IMR-90 (cell line): ENCODE results near the gene RB1. TPM values are rescaled to one million over a fixed set of nuclear protein-coding genes. Genes with fewer than 3 reads are reported as not detected.

Experiments used
- ATAC-seq: fragments of 200-7000 bp; cut with Tn5 transposase; 2 replicates; pipeline ENCODE4 v1.9.1; 2020; ENCODE audit warnings: low read depth, mild to moderate bottlenecking, moderate library complexity
- BruUV-seq: library from RNA; stranded (reverse); fragments of 400-500 nt; replicated peaks from 2 replicates; lab custom pipeline; 2021; lab: Mats Ljungman, UMichigan
- CTCF ChIA-PET: fragments of 300-600 bp; formaldehyde crosslinking; extraction: SDS; loops from one replicate; lab custom pipeline; 2021; ENCODE audit warnings: antibody characterized with exemption; lab: Yijun Ruan, JAX
- POLR2A ChIA-PET: fragments of 300-600 bp; sonication (Branson Sonifier 250); formaldehyde crosslinking; loops from one replicate; lab custom pipeline; 2022; ENCODE audit warnings: antibody characterized with exemption; ENCODE audit not compliant: unreplicated experiment; lab: Charles Lee
- DNase-seq: peaks from one replicate; pipeline ENCODE4 v3.0.0; 2013
- H2AFZ ChIP-seq: replicated peaks from 2 replicates; pipeline ENCODE3; 2013; ENCODE audit warnings: low read length, mild to moderate bottlenecking; ENCODE audit not compliant: poor library complexity
- H2AK5ac ChIP-seq: 2 replicates; pipeline ENCODE4 v1.6.1; 2013; ENCODE audit warnings: low read depth, low read length, inconsistent platforms
- H2AK9ac ChIP-seq: replicated peaks from 2 replicates; pipeline ENCODE3; 2013; ENCODE audit warnings: mild to moderate bottlenecking, low read depth, low read length, moderate library complexity; ENCODE audit not compliant: poor library complexity
- H2BK120ac ChIP-seq: 2 replicates; pipeline ENCODE4 v1.6.1; 2013; ENCODE audit warnings: low read depth, low read length, inconsistent platforms
- H2BK15ac ChIP-seq: 3 replicates; pipeline ENCODE4 v1.6.1; 2013; ENCODE audit warnings: low read depth, low read length, inconsistent platforms
- H2BK20ac ChIP-seq: 2 replicates; pipeline ENCODE4 v1.6.1; 2013; ENCODE audit warnings: low read depth, mild to moderate bottlenecking, inconsistent platforms, low read length, moderate library complexity
- H2BK5ac ChIP-seq: 2 replicates; pipeline ENCODE4 v1.6.1; 2013; ENCODE audit warnings: mild to moderate bottlenecking, low read depth, low read length, inconsistent platforms; ENCODE audit not compliant: poor library complexity, severe bottlenecking
- H3K14ac ChIP-seq: replicated peaks from 2 replicates; pipeline ENCODE4 v1.6.1; 2013; ENCODE audit warnings: low read depth, low read length, inconsistent platforms
- H3K18ac ChIP-seq: 2 replicates; pipeline ENCODE4 v1.6.1; 2013; ENCODE audit warnings: low read depth, low read length, control low read depth
- H3K23ac ChIP-seq: 2 replicates; pipeline ENCODE4 v1.6.1; 2013; ENCODE audit warnings: low read depth, low read length, inconsistent platforms
- H3K27ac ChIP-seq: 2 replicates; pipeline ENCODE4 v1.5.1; 2013; ENCODE audit warnings: mild to moderate bottlenecking, control low read depth, low read length; ENCODE audit not compliant: insufficient read depth
- H3K27me3 ChIP-seq: 2 replicates; pipeline ENCODE4 v1.6.1; 2013; ENCODE audit warnings: low read length; ENCODE audit not compliant: control insufficient read depth, insufficient read depth
- H3K36me3 ChIP-seq: 2 replicates; pipeline ENCODE4 v1.6.1; 2013; ENCODE audit warnings: low read length, mixed read lengths; ENCODE audit not compliant: control insufficient read depth, insufficient read depth
- H3K4ac ChIP-seq: 2 replicates; pipeline ENCODE4 v1.6.1; 2013; ENCODE audit warnings: low read depth, low read length, inconsistent platforms
- H3K4me1 ChIP-seq: 2 replicates; pipeline ENCODE4 v1.6.1; 2013; ENCODE audit warnings: low read length, mixed read lengths; ENCODE audit not compliant: control insufficient read depth, insufficient read depth
- H3K4me2 ChIP-seq: 2 replicates; pipeline ENCODE4 v1.6.1; 2013; ENCODE audit warnings: low read depth, mild to moderate bottlenecking, control low read depth, low read length, moderate library complexity
- H3K4me3 ChIP-seq: 2 replicates; pipeline ENCODE4 v1.5.1; 2013; ENCODE audit warnings: low read depth, mild to moderate bottlenecking, control low read depth, low read length, moderate library complexity; ENCODE audit not compliant: insufficient read depth
- H3K56ac ChIP-seq: 2 replicates; pipeline ENCODE4 v1.6.1; 2013; ENCODE audit warnings: low read length, inconsistent platforms; ENCODE audit not compliant: insufficient read depth; ENCODE audit errors: extremely low read depth
- H3K79me1 ChIP-seq, 2 experiments: 2 replicates each; pipeline ENCODE4 v1.6.1; 2013; ENCODE audit warnings: low read length in 2 of 2, inconsistent platforms in 1 of 2, low read depth in 1 of 2
- H3K9ac ChIP-seq: 2 replicates; pipeline ENCODE4 v1.6.1; 2013; ENCODE audit warnings: low read depth, low read length, control low read depth
- H3K9me1 ChIP-seq: 2 replicates; pipeline ENCODE4 v1.6.1; 2013; ENCODE audit warnings: low read length, inconsistent platforms; ENCODE audit not compliant: insufficient read depth
- H3K9me3 ChIP-seq: 2 replicates; pipeline ENCODE4 v1.6.1; 2013; ENCODE audit warnings: low read length; ENCODE audit not compliant: control insufficient read depth, insufficient read depth
- H4K20me1 ChIP-seq: 2 replicates; pipeline ENCODE4 v1.6.1; 2013; ENCODE audit warnings: low read length, inconsistent platforms; ENCODE audit not compliant: insufficient read depth
- H4K5ac ChIP-seq: 2 replicates; pipeline ENCODE4 v1.6.1; 2013; ENCODE audit warnings: mild to moderate bottlenecking, low read depth, low read length, control low read depth
- H4K8ac ChIP-seq, 2 experiments: 2 replicates each; pipeline ENCODE4 v1.6.1; 2013; ENCODE audit warnings: low read depth in 2 of 2, low read length in 2 of 2, control low read depth in 1 of 2, inconsistent platforms in 1 of 2
- H4K91ac ChIP-seq: 2 replicates; pipeline ENCODE4 v1.6.1; 2013; ENCODE audit warnings: low read depth, low read length, inconsistent platforms; ENCODE audit not compliant: insufficient read depth
- BHLHE40 ChIP-seq: fragments of 150-350 bp; IDR thresholded peaks from 2 replicates; pipeline ENCODE4 v1.6.1; 2016; ENCODE audit warnings: mild to moderate bottlenecking, low read depth, low read length
- CEBPB ChIP-seq: IDR thresholded peaks from 2 replicates; pipeline ENCODE4 v1.6.1; 2012; ENCODE audit warnings: low read depth, low read length, improper control_type of control experiment
- CHD1 ChIP-seq: IDR thresholded peaks from 2 replicates; pipeline ENCODE4 v1.6.1; 2012; ENCODE audit warnings: low read depth, low read length, improper control_type of control experiment
- CTCF ChIP-seq: conservative IDR thresholded peaks from 2 replicates; pipeline ENCODE4 v1.5.1; 2012; ENCODE audit warnings: mild to moderate bottlenecking, low read depth, low read length, improper control_type of control experiment
- ELK1 ChIP-seq: fragments of 150-350 bp; IDR thresholded peaks from 2 replicates; pipeline ENCODE4 v1.6.1; 2016; ENCODE audit warnings: low read depth, mild to moderate bottlenecking, low read length, moderate library complexity, borderline replicate concordance
- FOS ChIP-seq: fragments of 150-350 bp; IDR thresholded peaks from 2 replicates; pipeline ENCODE4 v1.6.1; 2016; ENCODE audit warnings: low read depth, low read length
- MAFK ChIP-seq: IDR thresholded peaks from 2 replicates; pipeline ENCODE4 v1.6.1; 2012; ENCODE audit warnings: low read depth, low read length, improper control_type of control experiment
- MAZ ChIP-seq: IDR thresholded peaks from 2 replicates; pipeline ENCODE4 v1.6.1; 2012; ENCODE audit warnings: low read depth, mild to moderate bottlenecking, low read length, improper control_type of control experiment, moderate library complexity, borderline replicate concordance
- MXI1 ChIP-seq: IDR thresholded peaks from 2 replicates; pipeline ENCODE4 v1.6.1; 2012; ENCODE audit warnings: low read depth, mild to moderate bottlenecking, low read length, moderate library complexity, borderline replicate concordance
- NFE2L2 ChIP-seq: fragments of 150-350 bp; IDR thresholded peaks from 2 replicates; pipeline ENCODE4 v1.6.1; 2016; ENCODE audit warnings: low read depth, mild to moderate bottlenecking, low read length
- POLR2A ChIP-seq: IDR thresholded peaks from 2 replicates; pipeline ENCODE4 v1.6.1; 2012; ENCODE audit warnings: mild to moderate bottlenecking, low read depth, low read length
- RAD21 ChIP-seq: IDR thresholded peaks from 2 replicates; pipeline ENCODE4 v1.6.1; 2012; ENCODE audit warnings: low read length, improper control_type of control experiment
- RCOR1 ChIP-seq: IDR thresholded peaks from 2 replicates; pipeline ENCODE4 v1.6.1; 2012; ENCODE audit warnings: mild to moderate bottlenecking, low read length, improper control_type of control experiment; ENCODE audit not compliant: insufficient replicate concordance
- RFX5 ChIP-seq: IDR thresholded peaks from 2 replicates; pipeline ENCODE4 v1.8.0; 2012; ENCODE audit warnings: low read depth, mild to moderate bottlenecking, low read length, moderate library complexity
- SMC3 ChIP-seq: fragments of 150-350 bp; IDR thresholded peaks from 2 replicates; pipeline ENCODE4 v1.6.1; 2016; ENCODE audit warnings: low read depth, mild to moderate bottlenecking, antibody characterized with exemption, low read length, moderate library complexity
- WGBS, 2 experiments: methylation state at CpG; one replicate each; pipeline versions ENCODE4 v1.1.5 to v1.1.7; 2013; ENCODE audit warnings: missing lambda C conversion rate in 2 of 2; ENCODE audit not compliant: insufficient read length in 1 of 2; ENCODE audit errors: extremely low coverage in 2 of 2; 5-methylcytosine and 5-hydroxymethylcytosine counted together
- dilution Hi-C: fragments of 300-500 bp; cut with HindIII; formaldehyde crosslinking; loops from one replicate; pipeline ENCODE4 v1.14.3; 2018; ENCODE audit warnings: low sequenced_read_pairs; ENCODE audit not compliant: unreplicated experiment
- in situ Hi-C: fragments of 300-500 bp; cut with MboI; formaldehyde crosslinking; loops from 3 replicates; pipeline ENCODE4 v1.14.3; 2019; ENCODE audit warnings: low sequenced_read_pairs, inconsistent platforms, mixed read lengths
- intact Hi-C: fragments of 100-400 bp; cut with micrococcal nuclease; formaldehyde crosslinking; loops from 2 replicates; pipeline ENCODE4 v1.10.0; 2022
- polyA plus RNA-seq, 3 experiments: library from polyadenylated mRNA; depleted of rRNA; stranded (reverse); fragments of >200 nt; gene quantifications; 2 replicates each; pipeline ENCODE4 v1.2.3, GENCODE V29; 2012; ENCODE audit warnings: low replicate concordance in 1 of 3
- total RNA-seq: library from RNA; depleted of rRNA; stranded (reverse); fragments of >200 nt; gene quantifications from 2 replicates; pipeline ENCODE4 v1.2.3, GENCODE V29; 2012
- TF ChIP-seq, protein P1 (sequence below): fragments of 150-350 bp; IDR thresholded peaks from 2 replicates; pipeline ENCODE4 v1.6.1; 2017; ENCODE audit warnings: mild to moderate bottlenecking, antibody characterized with exemption, low read length, low read depth

The RB1 gene
- total and polyA plus RNA-seq, 2 of the 4 experiments (the other 2 are of a cell fraction), result 11.4 to 15.4 TPM

DNA sequence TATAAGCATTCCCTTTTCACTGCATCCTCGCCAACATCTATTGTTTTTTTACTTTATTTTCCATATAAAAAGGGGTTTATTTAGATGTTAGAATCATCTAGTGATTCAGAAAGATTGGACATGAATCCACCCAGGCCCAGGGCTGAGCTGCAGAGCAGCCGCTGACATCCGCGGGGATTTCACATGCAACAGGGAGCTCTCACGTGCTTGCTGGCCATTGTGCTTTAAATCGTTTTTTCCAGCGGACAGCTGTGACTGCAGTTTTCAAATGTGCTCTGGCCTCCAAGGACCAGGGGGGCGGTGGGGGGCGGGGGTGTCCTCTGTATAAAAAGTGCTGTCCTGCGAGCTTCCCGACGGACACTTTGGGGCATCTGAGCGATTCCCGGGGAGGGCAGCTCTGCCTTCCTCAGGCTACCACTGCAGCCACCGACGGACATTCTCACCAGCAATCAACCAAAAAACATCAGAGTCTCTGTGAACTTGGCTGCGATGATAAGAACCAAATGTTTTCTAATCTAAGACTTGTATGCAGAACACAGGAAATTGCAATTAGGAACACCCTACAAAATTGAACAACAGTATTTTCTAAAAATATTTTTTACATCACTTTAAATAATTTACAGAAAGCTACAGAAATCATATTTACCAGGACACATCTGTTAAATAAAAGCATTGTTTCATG lies 12.6 kb downstream of the RB1 start:
- 81% methylated on average over 4 of the region's 17 CpGs; no CpG with 5 or more reads in 1 of the 2 experiments for WGBS, 2 experiments
- DNase-seq (no peak), ATAC-seq (no peak)
- ChIA-PET POLR2A (no interaction called here), CTCF (interaction anchor here (0.7 kb wide), 1 partner anchor 261 kb away, joined by 3 read pairs; no protein-coding TSS in a partner anchor)
- no peaks in the 10 kb centered on the region for H3K9me1 ChIP-seq
- H2AK5ac ChIP-seq, result no peak overlapping the region
- peaks cover 8% of the 10 kb centered on the region; the same call in 1 of the 2 replicates for H3K9me3 ChIP-seq
- no peak overlapping the region for H4K5ac ChIP-seq
- H2BK5ac ChIP-seq, result no peak overlapping the region
- no peak overlapping the region for H3K23ac ChIP-seq
- dilution Hi-C loops, result no loop called here
- no peak overlapping the region for H3K56ac ChIP-seq
- TF ChIP-seq CTCF, result no peak
- no peak for TF ChIP-seq RAD21
- TF ChIP-seq ELK1, result no peak
- TF ChIP-seq POLR2A, result no peak
- TF ChIP-seq MAZ, result no peak
- TF ChIP-seq MXI1, result no peak
- TF ChIP-seq CEBPB, result no peak
- TF ChIP-seq, protein P1, sequence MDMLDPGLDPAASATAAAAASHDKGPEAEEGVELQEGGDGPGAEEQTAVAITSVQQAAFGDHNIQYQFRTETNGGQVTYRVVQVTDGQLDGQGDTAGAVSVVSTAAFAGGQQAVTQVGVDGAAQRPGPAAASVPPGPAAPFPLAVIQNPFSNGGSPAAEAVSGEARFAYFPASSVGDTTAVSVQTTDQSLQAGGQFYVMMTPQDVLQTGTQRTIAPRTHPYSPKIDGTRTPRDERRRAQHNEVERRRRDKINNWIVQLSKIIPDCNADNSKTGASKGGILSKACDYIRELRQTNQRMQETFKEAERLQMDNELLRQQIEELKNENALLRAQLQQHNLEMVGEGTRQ, result no peak
- TF ChIP-seq FOS, result no peak
- no peak for TF ChIP-seq RCOR1
- no peak for TF ChIP-seq NFE2L2
- TF ChIP-seq BHLHE40, result no peak
- TF ChIP-seq RFX5, result no peak
- no peak for TF ChIP-seq CHD1
- TF ChIP-seq SMC3, result no peak
- TF ChIP-seq MAFK, result no peak
- no peak overlapping the region for H3K4me3 ChIP-seq
- no peak overlapping the region for H3K14ac ChIP-seq
- intact Hi-C loops, result no loop called here
- H3K27ac ChIP-seq, result no peak overlapping the region
- in situ Hi-C loops, result no loop called here
- peaks cover 21 to 24% of the 10 kb centered on the region in 2 experiments for H3K79me1 ChIP-seq
- H3K27me3 ChIP-seq, result no peaks in the 10 kb centered on the region
- no peak overlapping the region for H2BK120ac ChIP-seq
- no peak overlapping the region for H3K4me2 ChIP-seq
- no peak overlapping the region for H3K4ac ChIP-seq
- BruUV-seq, result no TSS peak
- no peaks in the 10 kb centered on the region for H4K20me1 ChIP-seq
- no peak overlapping the region for H4K91ac ChIP-seq
- H3K9ac ChIP-seq, result no peak overlapping the region
- H2AK9ac ChIP-seq, result no peak overlapping the region
- peaks cover 21% of the 10 kb centered on the region for H3K36me3 ChIP-seq
- no peak overlapping the region for H2BK20ac ChIP-seq
- H3K4me1 ChIP-seq, result no peaks in the 10 kb centered on the region
- no peak overlapping the region for H2BK15ac ChIP-seq
- no peak overlapping the region for H2AFZ ChIP-seq
- H3K18ac ChIP-seq, result no peak overlapping the region
- no peak overlapping the region for H4K8ac ChIP-seq
